ENCODE data around the gene IGDCC3. TPM values are rescaled to one million over a fixed set of nuclear protein-coding genes. Genes with fewer than 3 reads are reported as not detected.

The IGDCC3 gene
- not detected in 2 replicates for total RNA-seq

GRCh38 chr15:65377976-65378366, at the start of gene IGDCC3:
TSS of gene IGDCC3 (minus strand) at chr15:65378002. CDS start at chr15:65377788, 214 bp downstream.

DNA sequence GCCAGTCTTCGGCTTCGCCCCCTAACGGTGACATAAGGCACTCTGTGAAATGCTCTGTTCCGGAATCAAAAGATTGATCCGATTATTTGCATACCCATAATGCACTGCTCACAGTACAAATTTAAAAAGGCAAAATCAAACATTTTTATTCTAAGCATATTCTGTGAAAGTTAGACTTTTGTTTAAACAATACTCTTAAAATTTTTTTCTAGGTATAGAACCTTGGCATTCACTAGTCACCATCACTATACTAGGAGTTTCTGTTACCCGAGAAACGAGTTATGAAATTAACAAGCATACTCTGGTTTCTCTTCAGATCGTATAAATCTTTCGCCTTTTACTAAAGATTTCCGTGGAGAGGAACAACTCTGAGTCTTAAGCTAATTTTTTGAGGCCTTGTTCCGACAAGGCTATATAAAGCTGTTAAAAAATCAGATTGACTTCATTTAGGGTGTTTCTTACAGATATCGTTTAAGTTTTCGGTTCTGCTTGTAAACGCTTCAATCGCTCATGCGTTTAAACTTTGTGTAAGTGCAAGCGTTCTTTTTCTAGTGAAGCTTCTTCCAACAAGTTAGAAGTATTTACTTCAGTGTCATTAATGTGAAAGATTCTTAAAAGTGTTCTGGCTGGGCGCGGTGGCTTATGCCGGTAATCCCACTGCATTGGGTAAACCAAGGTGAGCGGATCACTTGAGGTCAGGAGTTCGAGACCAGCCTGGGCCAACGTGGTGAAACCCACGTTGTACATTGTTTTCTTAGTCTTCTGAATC, 73.2 kb downstream of the IGDCC3 start, which contains the start of gene RNU5B-1:
Gene RNU5B-1, plus strand, starts transcription at position 297 of the 769 bp plus-strand sequence.

GRCh38 chr15:65286704-65287519, 90.9 kb downstream of the IGDCC3 start, which contains the start of gene PARP16:
TSS of gene PARP16 (minus strand) at chr15:65286883. CDS start at chr15:65286426, 457 bp downstream.

Small RNA genes lying within 50 kb of the gene (small RNA-seq; reads per million reads assigned to genes)
- gene RNU5A-1, result 286 reads per million, percentile 99 among the genes with 10 or more reads in this experiment
- gene RNU5B-1, result 436 reads per million, percentile 99 among the genes with 10 or more reads in this experiment
- 23.3 reads per million, percentile 96 among the genes with 10 or more reads in this experiment for gene SNORA24B

Other genes with a start within 250 kb of the IGDCC3 start
- 24.5 and 24.6 TPM in 2 replicates for gene PDCD7, start 244.2 kb downstream of the IGDCC3 start, total RNA-seq
- 59.7 and 62.5 TPM in 2 replicates for gene CLPX, start 192.7 kb downstream of the IGDCC3 start, total RNA-seq
- gene CILP, start 166.5 kb downstream of the IGDCC3 start, total RNA-seq, result 4.6 and 13.8 TPM in 2 replicates
- gene PARP16, start 91.1 kb downstream of the IGDCC3 start, total RNA-seq, result 6.7 and 8.9 TPM in 2 replicates
- gene RNU5A-1, start 82.0 kb downstream of the IGDCC3 start, total RNA-seq, result not detected in 2 replicates
- gene RNU5B-1, start 73.3 kb downstream of the IGDCC3 start, total RNA-seq, result not detected in 2 replicates
- gene IGDCC4, start 44.9 kb upstream of the IGDCC3 start, total RNA-seq, result 0.91 and 1.9 TPM in 2 replicates
- gene DPP8, start 139.7 kb upstream of the IGDCC3 start, total RNA-seq, result 47.9 and 52.3 TPM in 2 replicates
- 87.3 and 91.7 TPM in 2 replicates for gene HACD3, start 152.5 kb upstream of the IGDCC3 start, total RNA-seq
- gene INTS14, start 233.1 kb upstream of the IGDCC3 start, total RNA-seq, result 34.8 and 40.1 TPM in 2 replicates
- 9.8 and 11.0 TPM in 2 replicates for gene SLC24A1, start 243.9 kb upstream of the IGDCC3 start, total RNA-seq

Measured in articular chondrocyte of knee joint (primary cell).